ENCODE results near the gene DDX43. TPM values are rescaled to one million over a fixed set of nuclear protein-coding genes. Genes with fewer than 3 reads are reported as not detected.

DDX43 gene
- under 1 TPM; 0.51 to 0.85 TPM for total RNA-seq

DNA sequence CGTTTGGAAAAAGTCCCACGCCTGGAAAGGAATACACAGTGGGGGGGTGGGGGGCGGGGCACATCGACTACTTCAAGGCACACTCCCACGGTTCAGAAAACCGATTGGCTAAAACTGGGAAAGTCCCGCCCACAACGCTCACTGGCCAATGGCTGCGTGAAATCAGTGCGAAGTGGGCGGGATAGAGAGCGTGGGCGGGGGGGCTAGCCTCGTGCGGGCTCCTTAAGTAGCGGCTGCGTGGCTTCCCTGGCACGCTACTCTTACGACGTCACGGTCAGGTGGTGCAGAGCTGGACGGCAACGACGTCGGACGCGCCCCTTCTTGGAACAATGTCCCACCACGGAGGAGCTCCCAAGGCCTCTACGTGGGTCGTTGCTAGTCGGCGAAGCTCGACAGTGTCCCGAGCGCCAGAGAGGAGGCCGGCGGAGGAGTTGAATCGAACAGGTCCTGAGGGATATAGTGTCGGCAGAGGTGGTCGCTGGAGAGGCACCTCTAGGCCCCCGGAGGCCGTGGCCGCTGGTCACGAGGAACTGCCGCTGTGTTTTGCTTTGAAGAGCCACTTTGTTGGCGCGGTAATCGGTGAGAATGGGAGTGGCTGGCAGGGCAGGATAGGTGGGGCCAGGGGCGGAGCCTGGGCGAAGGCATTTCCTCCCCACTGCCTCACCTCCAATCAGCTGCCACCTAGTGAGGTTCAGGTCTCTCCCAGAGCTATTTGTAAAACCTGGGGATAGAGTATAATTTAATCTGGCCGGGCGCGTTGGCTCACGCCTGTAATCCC, at the start of gene DDX43:
Gene DDX43, plus strand, starts transcription at position 252 of the 778 bp plus-strand sequence. Its CDS starts 78 bp downstream, at position 330.
- DNase-seq (ENCODE audit: low spot score) = peak; percentile 61
- H3K4me3 ChIP-seq = peak within 1 kb of the TSS; percentile 13 to 33
- no peaks in the 10 kb centered on the region for H3K4me1 ChIP-seq
- H3K36me3 ChIP-seq = no peaks in the 10 kb centered on the region
- TF ChIP-seq, protein P1, sequence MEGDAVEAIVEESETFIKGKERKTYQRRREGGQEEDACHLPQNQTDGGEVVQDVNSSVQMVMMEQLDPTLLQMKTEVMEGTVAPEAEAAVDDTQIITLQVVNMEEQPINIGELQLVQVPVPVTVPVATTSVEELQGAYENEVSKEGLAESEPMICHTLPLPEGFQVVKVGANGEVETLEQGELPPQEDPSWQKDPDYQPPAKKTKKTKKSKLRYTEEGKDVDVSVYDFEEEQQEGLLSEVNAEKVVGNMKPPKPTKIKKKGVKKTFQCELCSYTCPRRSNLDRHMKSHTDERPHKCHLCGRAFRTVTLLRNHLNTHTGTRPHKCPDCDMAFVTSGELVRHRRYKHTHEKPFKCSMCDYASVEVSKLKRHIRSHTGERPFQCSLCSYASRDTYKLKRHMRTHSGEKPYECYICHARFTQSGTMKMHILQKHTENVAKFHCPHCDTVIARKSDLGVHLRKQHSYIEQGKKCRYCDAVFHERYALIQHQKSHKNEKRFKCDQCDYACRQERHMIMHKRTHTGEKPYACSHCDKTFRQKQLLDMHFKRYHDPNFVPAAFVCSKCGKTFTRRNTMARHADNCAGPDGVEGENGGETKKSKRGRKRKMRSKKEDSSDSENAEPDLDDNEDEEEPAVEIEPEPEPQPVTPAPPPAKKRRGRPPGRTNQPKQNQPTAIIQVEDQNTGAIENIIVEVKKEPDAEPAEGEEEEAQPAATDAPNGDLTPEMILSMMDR (IDR thresholded peaks at IDR 0.05) = no peak
- peak within 1 kb of the TSS in 1 of 2 donors; percentile 64 for H3K27ac ChIP-seq
- H3K9me3 ChIP-seq = no peaks in the 10 kb centered on the region
- H3K27me3 ChIP-seq = no peaks in the 10 kb centered on the region

GRCh38 chr6:73348550-73349204, 46.0 kb upstream of the DDX43 start:
- Histone ChIP-seq H3K4me1 (no peaks in the 10 kb centered on the region), H3K9me3 (no peaks in the 10 kb centered on the region), H3K36me3 (no peaks in the 10 kb centered on the region), H3K27me3 (peaks cover 0 to 4% of the 10 kb centered on the region in 2 donors), H3K27ac (no peak overlapping the region), H3K4me3 (no peak overlapping the region)
- TF ChIP-seq, protein P1 (IDR thresholded peaks at IDR 0.05) = no peak
- no peak for DNase-seq (ENCODE audit: low spot score)

DNA sequence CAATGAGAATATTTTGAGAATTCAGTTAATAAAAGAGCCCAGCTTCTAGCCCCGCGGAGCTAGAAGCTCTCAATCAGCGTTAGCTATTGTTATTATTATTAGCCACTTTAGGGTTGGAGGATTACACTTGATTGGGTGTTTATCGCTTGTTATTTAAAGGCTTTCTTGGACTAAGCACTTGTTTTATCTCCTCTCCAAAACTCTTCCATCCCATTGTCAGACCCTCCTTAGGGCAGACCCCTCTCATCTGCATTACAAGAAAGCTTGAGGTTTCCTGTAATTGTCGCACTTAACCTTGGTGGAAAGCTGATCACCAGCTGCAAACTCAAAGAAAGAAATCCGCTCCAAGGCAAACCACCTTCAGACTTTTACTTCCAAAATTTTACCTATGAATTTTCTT, 45.3 kb upstream of the DDX43 start:
- TF ChIP-seq, protein P1 (IDR thresholded peaks at IDR 0.05) = no peak
- Histone ChIP-seq H3K27me3 (peaks cover 0 to 4% of the 10 kb centered on the region in 2 donors), H3K4me1 (no peaks in the 10 kb centered on the region)

GRCh38 chr6:73353636-73354593, 40.7 kb upstream of the DDX43 start, which contains the start of gene DPPA5:
TSS of gene DPPA5 (minus strand) at chr6:73354276. CDS start at chr6:73354225, 51 bp downstream.
- H3K27me3 ChIP-seq = peaks cover 0 to under 1% of the 10 kb centered on the region in 2 donors
- TF ChIP-seq, protein P1 (IDR thresholded peaks at IDR 0.05) = no peak
- no peak within 1 kb of the TSS for H3K27ac ChIP-seq
- no peak for DNase-seq (ENCODE audit: low spot score)
- no peaks in the 10 kb centered on the region for H3K36me3 ChIP-seq
- no peaks in the 10 kb centered on the region for H3K9me3 ChIP-seq
- no peaks in the 10 kb centered on the region for H3K4me1 ChIP-seq
- no peak within 1 kb of the TSS for H3K4me3 ChIP-seq

More for the DNA sequence above, 45.3 kb upstream of the DDX43 start:
- no peak for DNase-seq (ENCODE audit: low spot score)
- H3K9me3 ChIP-seq = no peaks in the 10 kb centered on the region
- H3K36me3 ChIP-seq = no peaks in the 10 kb centered on the region
- no peak overlapping the region for H3K4me3 ChIP-seq
- no peak overlapping the region for H3K27ac ChIP-seq

DNA sequence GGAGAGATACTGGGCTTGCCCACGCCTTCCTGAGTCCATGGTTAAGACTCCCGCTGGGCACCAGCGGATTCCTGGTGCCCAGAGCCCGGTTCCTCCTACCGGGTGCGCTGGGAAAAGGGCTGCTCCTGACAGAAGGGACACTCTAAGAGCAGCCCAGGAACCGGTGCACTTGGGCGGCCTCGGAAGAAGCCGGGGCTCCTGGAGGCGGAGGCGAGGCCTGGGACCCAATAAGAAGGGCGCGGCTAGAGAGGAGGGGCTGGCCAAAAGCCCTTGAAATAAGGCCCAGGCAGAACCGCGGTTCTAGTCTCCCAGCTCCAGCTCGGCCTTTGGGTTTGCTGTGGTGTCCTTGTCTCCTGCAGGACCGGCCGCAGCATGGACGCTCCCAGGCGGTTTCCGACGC, 32.3 kb upstream of the DDX43 start, which contains the start of gene KHDC3L:
Gene KHDC3L, plus strand, starts transcription at position 301 of the 400 bp plus-strand sequence. Its CDS starts 72 bp downstream, at position 373.
- no peak for DNase-seq (ENCODE audit: low spot score)
- H3K4me3 ChIP-seq = no peak within 1 kb of the TSS
- TF ChIP-seq, protein P1 (IDR thresholded peaks at IDR 0.05) = no peak

More for the DNA sequence above, 32.3 kb upstream of the DDX43 start, which contains the start of gene KHDC3L:
- Histone ChIP-seq H3K36me3 (no peaks in the 10 kb centered on the region), H3K4me1 (no peaks in the 10 kb centered on the region), H3K27me3 (no peaks in the 10 kb centered on the region), H3K27ac (no peak within 1 kb of the TSS), H3K9me3 (no peaks in the 10 kb centered on the region)
